ENCODE data around the gene PDIA4. TPM values are rescaled to one million over a fixed set of nuclear protein-coding genes. Genes with fewer than 3 reads are reported as not detected.

The PDIA4 gene
- total and polyA plus RNA-seq, 2 of the 8 experiments (the other 6 are each of a cell fraction or from before 2014, with no cell fraction given) = 119 to 303 TPM

- CTCF ChIA-PET (ENCODE audit: partially characterized antibody) = interaction anchor here (1.1 to 3.2 kb wide), 11 partner anchors 8 to 465 kb away, joined by 3 to 15 read pairs (median 4); no protein-coding TSS in a partner anchor
- H3K9me3 ChIP-seq (ENCODE audit: insufficient read depth in 2 of 2, low read depth in 1 of 2, low read length in 1 of 2) = no peaks in the 10 kb centered on the region
- no peaks in the 10 kb centered on the region for H4K20me1 ChIP-seq (replicated peaks in 1 of 2; ENCODE audit: control insufficient read depth in 1 of 2, insufficient read depth in 2 of 2, low read length in 2 of 2)
- H2AFZ ChIP-seq (ENCODE audit: low read length) = no peak overlapping the region
- H2BK5ac ChIP-seq (ENCODE audit: low read depth, low read length) = no peak overlapping the region
- H3K4me1 ChIP-seq (replicated peaks in 1 of 4; ENCODE audit: control insufficient read depth in 3 of 4, insufficient read depth in 4 of 4, low read length in 3 of 4) = peaks cover 0 to 4% (median 3%) of the 10 kb centered on the region in 4 experiments; a peak in 3 of 7 replicates
- H4K91ac ChIP-seq (replicated peaks; ENCODE audit: insufficient read length, low read length) = no peak overlapping the region
- H4K8ac ChIP-seq (ENCODE audit: extremely low read depth, insufficient read depth, low read length) = no peak overlapping the region
- H3K79me1 ChIP-seq (ENCODE audit: low read depth, low read length) = no peaks in the 10 kb centered on the region
- no peak overlapping the region for H3K14ac ChIP-seq (ENCODE audit: insufficient read length)
- H3K79me2 ChIP-seq (ENCODE audit: control insufficient read depth in 1 of 2, insufficient read depth in 2 of 2, low read length in 2 of 2) = no peaks in the 10 kb centered on the region
- 91% methylated on average over 3 of the region's 3 CpGs; no CpG with 5 or more reads in 1 of the 2 experiments for WGBS, 2 experiments (ENCODE audit: extremely low coverage in 1 of 2, insufficient coverage in 1 of 2, insufficient read length in 1 of 2, insufficient replicate concordance in 2 of 2, low coverage in 1 of 2, low lambda C conversion rate in 2 of 2, missing lambda C conversion rate in 1 of 2)
- H3K9ac ChIP-seq (replicated peaks in 1 of 4; ENCODE audit: extremely low read depth in 1 of 4, low read depth in 3 of 4, low read length in 3 of 4) = no peak overlapping the region
- 0 out of 7 replicates have a peak, but pooled peaks cover 0 to 1% (median 0%) of the 10 kb centered on the region in 4 experiments for H3K27me3 ChIP-seq (replicated peaks in 1 of 4; ENCODE audit: control insufficient read depth in 3 of 4, extremely low read depth in 1 of 4, insufficient read depth in 3 of 4, low read length in 3 of 4)
- DNase-seq (ENCODE audit: low read depth in 1 of 2, low spot score in 2 of 2) (no peak), FAIRE-seq (no peak)
- H3K4ac ChIP-seq (replicated peaks; ENCODE audit: insufficient read length, low read depth, low read length) = no peak overlapping the region
- no peak overlapping the region for H2BK120ac ChIP-seq (replicated peaks; ENCODE audit: low read depth, low read length)
- no peak overlapping the region for H2BK12ac ChIP-seq (ENCODE audit: low read depth, low read length)
- no peak overlapping the region for H2BK20ac ChIP-seq (ENCODE audit: low read length)
- POLR2A ChIA-PET (ENCODE audit: partially characterized antibody) = interaction anchor here (0.7 to 1.9 kb wide), 3 partner anchors 10 to 215 kb away, joined by 3 to 4 read pairs (median 3); no protein-coding TSS in a partner anchor
- H4K5ac ChIP-seq (ENCODE audit: insufficient read length, low read depth, low read length) = no peak overlapping the region
- H3K23me2 ChIP-seq (ENCODE audit: low read depth, low read length) = no peaks in the 10 kb centered on the region
- TF ChIP-seq CTCF (IDR thresholded peaks at IDR 0.05; ENCODE audit: control extremely low read depth in 1 of 3, insufficient read depth in 1 of 3, low read depth in 1 of 3, low read length in 3 of 3) (no peak), KDM5A (IDR thresholded peaks at IDR 0.05; ENCODE audit: low read length) (no peak), SP1 (IDR thresholded peaks at IDR 0.05; ENCODE audit: low read depth, low read length) (no peak), HDAC2 (IDR thresholded peaks at IDR 0.05; ENCODE audit: borderline replicate concordance in 1 of 2, low read depth in 2 of 2, low read length in 2 of 2) (no peak)
- no peak overlapping the region for H3K4me2 ChIP-seq (ENCODE audit: insufficient read depth in 1 of 2, low read depth in 2 of 2, low read length in 2 of 2)
- no peak overlapping the region for H3K56ac ChIP-seq (replicated peaks; ENCODE audit: insufficient read length, low read depth, low read length)
- H3K4me3 ChIP-seq (ENCODE audit: extremely low read depth in 1 of 4, insufficient read depth in 2 of 4, low read depth in 3 of 4, low read length in 4 of 4) = no peak overlapping the region
- H3K27ac ChIP-seq (ENCODE audit: low read depth, low read length) = no peak overlapping the region
- no peak overlapping the region for H2AK5ac ChIP-seq (ENCODE audit: low read depth, low read length)
- no peak overlapping the region for H3K18ac ChIP-seq (ENCODE audit: extremely low read depth, low read length)
- H2BK15ac ChIP-seq (ENCODE audit: low read length) = no peak overlapping the region
- no peaks in the 10 kb centered on the region for H3K36me3 ChIP-seq (ENCODE audit: control insufficient read depth in 2 of 4, insufficient read depth in 4 of 4, low read length in 3 of 4)
- no peak overlapping the region for H3K23ac ChIP-seq (ENCODE audit: insufficient read length)
Measured at GRCh38 chr7:148967602-148968001, 60.7 kb downstream of the PDIA4 start.
